HG03571 (cell line): ENCODE measurements around the gene CMIP.
A peak's percentile ranks its signal among the peaks of the same experiment; 100 is the strongest.

Experiments
- ATAC-seq: cut with Tn5 transposase; IDR thresholded peaks from one replicate; pipeline ENCODE4 v1.9.1; 2021; ENCODE audit not compliant: unreplicated experiment

The CMIP gene

GRCh38 chr16:81650281-81650680 lies 205.7 kb downstream of the CMIP start:
- no peak for ATAC-seq

- no peak for ATAC-seq
Measured at GRCh38 chr16:81650982-81651562, 206.5 kb downstream of the CMIP start.

- no peak for ATAC-seq
Measured at GRCh38 chr16:81651758-81652718, 207.4 kb downstream of the CMIP start.

GRCh38 chr16:81652798-81653505 lies 208.3 kb downstream of the CMIP start:
- ATAC-seq, result no peak

- ATAC-seq, result no peak
Measured at GRCh38 chr16:81654346-81654745, 209.7 kb downstream of the CMIP start.

- ATAC-seq, result no peak
Measured at GRCh38 chr16:81655469-81656162, 211.0 kb downstream of the CMIP start.

GRCh38 chr16:81657224-81657623 lies 212.6 kb downstream of the CMIP start:
- peak; percentile 49 for ATAC-seq

GRCh38 chr16:81657781-81658180 lies 213.2 kb downstream of the CMIP start:
- no peak for ATAC-seq

GRCh38 chr16:81658373-81658772 lies 213.8 kb downstream of the CMIP start:
- no peak for ATAC-seq

GRCh38 chr16:81659249-81659648 lies 214.6 kb downstream of the CMIP start:
- ATAC-seq, result no peak

- ATAC-seq, result no peak
Measured at GRCh38 chr16:81661082-81661481, 216.5 kb downstream of the CMIP start.

- ATAC-seq, result no peak
Measured at GRCh38 chr16:81664153-81664552, 219.5 kb downstream of the CMIP start.

GRCh38 chr16:81665588-81665987 lies 221.0 kb downstream of the CMIP start:
- no peak for ATAC-seq

GRCh38 chr16:81666113-81666512 lies 221.5 kb downstream of the CMIP start:
- no peak for ATAC-seq

GRCh38 chr16:81668243-81669097 lies 223.9 kb downstream of the CMIP start:
- no peak for ATAC-seq

- no peak for ATAC-seq
Measured at GRCh38 chr16:81669473-81670350, 225.1 kb downstream of the CMIP start.

- ATAC-seq, result no peak
Measured at GRCh38 chr16:81671738-81672597, 227.4 kb downstream of the CMIP start.

GRCh38 chr16:81673432-81673831 lies 228.8 kb downstream of the CMIP start:
- no peak for ATAC-seq
